Neuronal stem cell (in vitro differentiated cells): Measurements from ENCODE around the gene BMP6.

ENCODE experiments used
- DNase-seq: peaks from one replicate; pipeline ENCODE4 v3.0.0-alpha.2; 2013; ENCODE audit warnings: low spot score
- H2AFZ ChIP-seq: one replicate; pipeline ENCODE4 v1.6.1; 2013; ENCODE audit warnings: mild to moderate bottlenecking, low read length, inconsistent platforms
- H2AK5ac ChIP-seq: 2 replicates; pipeline ENCODE4 v1.6.1; 2013; ENCODE audit warnings: low read depth, mild to moderate bottlenecking, inconsistent platforms, low read length, moderate library complexity, mixed read lengths
- H2BK120ac ChIP-seq: 2 replicates; pipeline ENCODE4 v1.6.1; 2013; ENCODE audit warnings: low read depth, mild to moderate bottlenecking, inconsistent platforms, low read length, moderate library complexity, mixed read lengths
- H2BK12ac ChIP-seq: one replicate; pipeline ENCODE4 v1.6.1; 2013; ENCODE audit warnings: low read length, inconsistent platforms
- H2BK15ac ChIP-seq: 2 replicates; pipeline ENCODE4 v1.6.1; 2013; ENCODE audit warnings: mild to moderate bottlenecking, low read length, inconsistent platforms, mixed read lengths
- H2BK5ac ChIP-seq: one replicate; pipeline ENCODE4 v1.6.1; 2013; ENCODE audit warnings: inconsistent platforms, mild to moderate bottlenecking, low read length, moderate library complexity
- H3K14ac ChIP-seq: one replicate; pipeline ENCODE4 v1.6.1; 2013; ENCODE audit warnings: low read length, inconsistent platforms
- H3K18ac ChIP-seq: 2 replicates; pipeline ENCODE4 v1.6.1; 2013; ENCODE audit warnings: low read length, inconsistent platforms
- H3K23ac ChIP-seq: 2 replicates; pipeline ENCODE4 v1.6.1; 2013; ENCODE audit warnings: low read depth, mild to moderate bottlenecking, mixed read lengths, low read length, inconsistent platforms; ENCODE audit not compliant: poor library complexity
- H3K27ac ChIP-seq: replicated peaks from 3 replicates; pipeline ENCODE4 v1.5.1; 2013; ENCODE audit warnings: low read length, inconsistent platforms
- H3K27me3 ChIP-seq, 3 experiments: 2 replicates each; pipeline ENCODE4 v1.6.1; 2013; ENCODE audit warnings: low read length in 3 of 3, mild to moderate bottlenecking in 2 of 3, inconsistent platforms in 1 of 3, low read depth in 1 of 3, mixed read lengths in 1 of 3, moderate library complexity in 1 of 3; ENCODE audit not compliant: control insufficient read depth in 3 of 3, insufficient read depth in 3 of 3
- H3K36me3 ChIP-seq, 2 donors: replicated peaks in 1 of 2; 2 replicates each; pipeline ENCODE4 v1.6.1; 2013; ENCODE audit warnings: low read length in 2 of 2; ENCODE audit not compliant: control insufficient read depth in 2 of 2, insufficient read depth in 2 of 2
- H3K4ac ChIP-seq: 2 replicates; pipeline ENCODE4 v1.6.1; 2013; ENCODE audit warnings: inconsistent platforms, mild to moderate bottlenecking, low read length, moderate library complexity
- H3K4me1 ChIP-seq, 2 donors: 1 replicate in 1 of 2; 2 replicates in 1 of 2; pipeline ENCODE4 v1.6.1; 2013; ENCODE audit warnings: low read length in 2 of 2, low read depth in 1 of 2; ENCODE audit not compliant: control insufficient read depth in 2 of 2, insufficient read depth in 1 of 2
- H3K4me2 ChIP-seq: one replicate; pipeline ENCODE4 v1.6.1; 2013; ENCODE audit warnings: mild to moderate bottlenecking, low read length, inconsistent platforms; ENCODE audit not compliant: insufficient read depth, poor library complexity, severe bottlenecking
- H3K4me3 ChIP-seq, 2 donors: 2 replicates each; pipeline ENCODE4 v1.5.1; 2013; ENCODE audit warnings: low read length in 2 of 2, mild to moderate bottlenecking in 2 of 2, inconsistent platforms in 1 of 2, moderate library complexity in 1 of 2
- H3K79me1 ChIP-seq: one replicate; pipeline ENCODE4 v1.6.1; 2013; ENCODE audit warnings: low read depth, mild to moderate bottlenecking, inconsistent platforms, low read length, moderate library complexity
- H3K9ac ChIP-seq: one replicate; pipeline ENCODE4 v1.6.1; 2013; ENCODE audit warnings: mild to moderate bottlenecking, low read depth, low read length, inconsistent platforms; ENCODE audit not compliant: poor library complexity
- H3K9me3 ChIP-seq, 2 donors: replicated peaks in 1 of 2; 2 replicates each; pipeline versions ENCODE3 to v1.6.1; 2013; ENCODE audit warnings: low read length in 2 of 2, mild to moderate bottlenecking in 2 of 2, inconsistent platforms in 1 of 2, low read depth in 1 of 2, mixed read lengths in 1 of 2, moderate library complexity in 1 of 2; ENCODE audit not compliant: control insufficient read depth in 2 of 2, insufficient read depth in 1 of 2
- H4K8ac ChIP-seq: one replicate; pipeline ENCODE4 v1.6.1; 2013; ENCODE audit warnings: low read depth, mild to moderate bottlenecking, inconsistent platforms, low read length, moderate library complexity
- H4K91ac ChIP-seq: one replicate; pipeline ENCODE4 v1.6.1; 2013; ENCODE audit warnings: low read length, low read depth, mild to moderate bottlenecking, inconsistent platforms; ENCODE audit not compliant: poor library complexity
- WGBS, 2 donors: extraction: QIAGEN DNeasy Blood & Tissue Kit; methylation state at CpG; one replicate each; pipeline ENCODE4 v1.1.7; 2013; ENCODE audit warnings: missing lambda C conversion rate in 2 of 2, mixed read lengths in 1 of 2; ENCODE audit not compliant: insufficient read length in 2 of 2, insufficient replicate concordance in 1 of 2; ENCODE audit errors: extremely low coverage in 2 of 2; 5-methylcytosine and 5-hydroxymethylcytosine counted together

Gene BMP6

GRCh38 chr6:7747016-7747415 is 21.1 kb downstream of the BMP6 start:
- no peak overlapping the region for H3K23ac ChIP-seq
- H2AK5ac ChIP-seq = peak overlapping the region; percentile 24
- H3K4me2 ChIP-seq = no peak overlapping the region
- H2BK12ac ChIP-seq = no peak overlapping the region
- no peak overlapping the region for H3K4ac ChIP-seq
- no peak overlapping the region for H3K27ac ChIP-seq
- H3K27me3 ChIP-seq = peaks cover 0 to 33% (median 0%) of the 10 kb centered on the region in 3 experiments
- no peak overlapping the region for H3K18ac ChIP-seq
- no peak overlapping the region for H3K9ac ChIP-seq
- H2BK5ac ChIP-seq = peak overlapping the region; percentile 21
- no peak overlapping the region for H2BK120ac ChIP-seq
- no peak for DNase-seq
- H3K9me3 ChIP-seq = no peaks in the 10 kb centered on the region
- no peaks in the 10 kb centered on the region for H3K36me3 ChIP-seq
- H2AFZ ChIP-seq = no peak overlapping the region
- no peaks in the 10 kb centered on the region for H3K4me1 ChIP-seq
- no peak overlapping the region for H3K4me3 ChIP-seq
- no peak overlapping the region for H4K91ac ChIP-seq
- H4K8ac ChIP-seq = no peak overlapping the region
- H3K14ac ChIP-seq = no peak overlapping the region
- no peaks in the 10 kb centered on the region for H3K79me1 ChIP-seq
- WGBS, 2 donors = no CpG with 5 or more reads among the region's 10 CpGs
- no peak overlapping the region for H2BK15ac ChIP-seq

DNA sequence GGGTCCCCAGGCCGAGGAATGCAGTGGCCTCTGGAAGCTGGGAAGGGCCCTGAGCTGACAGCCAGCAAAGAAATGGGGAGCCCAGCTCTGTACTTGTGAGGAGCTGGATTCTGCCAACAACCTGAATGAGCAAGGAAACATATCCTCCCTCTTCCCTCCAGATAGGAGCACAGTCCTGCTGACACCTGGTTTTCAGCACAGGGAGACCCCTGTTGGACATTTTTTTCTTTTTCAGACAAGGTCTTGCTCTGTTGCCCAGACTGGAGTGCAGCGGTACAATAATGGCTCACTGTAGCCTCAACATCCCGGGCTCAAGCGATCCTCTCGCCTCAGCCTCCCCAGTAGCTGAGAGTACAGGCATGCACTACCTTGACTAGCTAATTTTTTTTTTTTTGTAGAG is 21.5 kb downstream of the BMP6 start:
- no peak overlapping the region for H2AK5ac ChIP-seq
- H3K4me2 ChIP-seq = no peak overlapping the region
- no peaks in the 10 kb centered on the region for H3K79me1 ChIP-seq
- no peak overlapping the region for H2BK15ac ChIP-seq
- H3K27me3 ChIP-seq = peaks cover 0 to 29% (median 0%) of the 10 kb centered on the region in 3 experiments
- no peak overlapping the region for H3K9ac ChIP-seq
- H3K36me3 ChIP-seq = no peaks in the 10 kb centered on the region
- no peak overlapping the region for H3K4ac ChIP-seq
- no peak overlapping the region for H2BK120ac ChIP-seq
- peak overlapping the region; percentile 21 for H2BK5ac ChIP-seq
- H3K18ac ChIP-seq = no peak overlapping the region
- H4K8ac ChIP-seq = no peak overlapping the region
- H3K4me1 ChIP-seq = no peaks in the 10 kb centered on the region
- no peak overlapping the region for H2BK12ac ChIP-seq
- WGBS, 2 donors = no CpG with 5 or more reads among the region's 5 CpGs
- no peak overlapping the region for H3K4me3 ChIP-seq
- H3K27ac ChIP-seq = no peak overlapping the region
- H2AFZ ChIP-seq = no peak overlapping the region
- H3K23ac ChIP-seq = no peak overlapping the region
- H3K9me3 ChIP-seq = no peaks in the 10 kb centered on the region
- DNase-seq = no peak
- no peak overlapping the region for H3K14ac ChIP-seq
- H4K91ac ChIP-seq = no peak overlapping the region

DNA sequence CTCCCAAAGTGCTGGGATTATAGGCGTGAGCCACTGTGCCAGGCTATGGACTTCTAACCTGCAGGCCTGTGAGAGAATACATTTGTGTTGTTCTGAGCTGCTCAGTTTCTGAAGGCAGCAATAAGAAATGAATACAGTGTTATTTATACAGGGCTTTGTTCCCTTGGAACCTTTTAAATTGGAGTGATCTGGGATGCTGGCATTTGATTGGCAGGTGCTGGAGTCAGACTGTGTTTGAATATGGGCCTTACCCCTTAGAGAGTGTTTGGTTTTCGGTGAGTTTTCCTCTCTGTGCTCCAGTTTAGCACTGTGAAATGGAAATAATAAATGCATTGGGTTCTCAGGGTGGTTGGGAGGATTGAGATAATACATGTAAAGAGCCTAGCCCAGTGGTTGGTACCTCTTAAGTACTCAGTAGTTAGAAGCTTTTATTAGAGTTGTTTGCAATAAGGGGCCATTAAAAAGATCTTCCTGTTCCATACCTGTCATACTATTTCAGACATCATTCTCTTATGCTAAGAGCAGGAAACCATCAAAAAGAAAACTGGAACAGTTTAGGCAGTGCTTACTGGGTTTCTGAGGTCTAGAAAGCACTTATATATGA is 22.1 kb downstream of the BMP6 start:
- H3K9ac ChIP-seq = no peak overlapping the region
- peaks cover 0 to 23% (median 0%) of the 10 kb centered on the region in 3 experiments for H3K27me3 ChIP-seq
- no peak for DNase-seq
- H4K8ac ChIP-seq = no peak overlapping the region
- H3K9me3 ChIP-seq = no peaks in the 10 kb centered on the region
- H3K4me3 ChIP-seq = no peak overlapping the region
- no peak overlapping the region for H3K18ac ChIP-seq
- H2BK15ac ChIP-seq = no peak overlapping the region
- no peaks in the 10 kb centered on the region for H3K4me1 ChIP-seq
- no peaks in the 10 kb centered on the region for H3K79me1 ChIP-seq
- H2AFZ ChIP-seq = no peak overlapping the region
- H3K23ac ChIP-seq = no peak overlapping the region
- WGBS, 2 donors = no CpG with 5 or more reads among the region's 2 CpGs
- H3K14ac ChIP-seq = no peak overlapping the region
- H3K4me2 ChIP-seq = no peak overlapping the region
- no peak overlapping the region for H2AK5ac ChIP-seq
- no peak overlapping the region for H2BK12ac ChIP-seq
- no peak overlapping the region for H2BK120ac ChIP-seq
- H3K27ac ChIP-seq = no peak overlapping the region
- no peaks in the 10 kb centered on the region for H3K36me3 ChIP-seq
- no peak overlapping the region for H3K4ac ChIP-seq
- H4K91ac ChIP-seq = no peak overlapping the region
- no peak overlapping the region for H2BK5ac ChIP-seq

DNA sequence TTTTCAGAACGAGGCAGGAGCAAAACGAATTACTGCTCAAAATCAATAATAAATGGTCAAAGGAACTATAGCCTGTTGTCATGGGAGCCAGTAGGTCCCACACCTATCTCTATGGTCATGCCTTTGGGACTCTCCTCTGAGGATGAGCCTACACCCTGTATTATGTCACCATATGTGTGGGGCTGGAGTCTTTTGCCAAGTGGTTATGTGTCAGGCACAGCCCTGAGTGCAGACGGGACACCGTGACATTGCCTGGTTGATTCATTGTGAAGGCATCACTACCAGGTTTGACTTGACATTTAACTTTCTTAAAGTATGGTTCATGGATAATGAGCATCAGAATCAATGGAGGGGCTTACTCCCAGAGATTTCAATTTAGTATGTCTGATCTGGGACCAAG is 23.6 kb downstream of the BMP6 start:
- Histone ChIP-seq H3K79me1 (no peaks in the 10 kb centered on the region), H3K9me3 (no peaks in the 10 kb centered on the region), H3K27me3 (peaks cover 0 to 13% (median 0%) of the 10 kb centered on the region in 3 experiments), H3K23ac (no peak overlapping the region), H2BK5ac (no peak overlapping the region), H2BK15ac (no peak overlapping the region), H4K8ac (no peak overlapping the region), H3K14ac (no peak overlapping the region), H3K4me3 (no peak overlapping the region), H3K9ac (no peak overlapping the region), H3K18ac (no peak overlapping the region), H2BK120ac (no peak overlapping the region), H2AK5ac (no peak overlapping the region), H4K91ac (no peak overlapping the region), H3K4me1 (no peaks in the 10 kb centered on the region), H3K4ac (no peak overlapping the region), H3K4me2 (no peak overlapping the region), H2BK12ac (no peak overlapping the region), H3K27ac (no peak overlapping the region), H3K36me3 (no peaks in the 10 kb centered on the region), H2AFZ (no peak overlapping the region)
- DNase-seq = no peak
- WGBS, 2 donors = no CpG with 5 or more reads among the region's 4 CpGs
